HCT116 (cell line): Measurements from ENCODE around the gene DAZAP1. TPM values are rescaled to one million over a fixed set of nuclear protein-coding genes. Genes with fewer than 3 reads are reported as not detected.

ENCODE experiments used
- ATAC-seq: fragments of 200-7000 bp; cut with Tn5 transposase; 2 replicates; pipeline ENCODE4 v1.9.1; 2020; ENCODE audit warnings: mild to moderate bottlenecking, moderate library complexity
- BruUV-seq: library from RNA; stranded (reverse); fragments of 400-500 nt; replicated peaks from 2 replicates; lab custom pipeline; 2021; lab: Mats Ljungman, UMichigan
- CTCF ChIA-PET: fragments of 300-600 bp; sonication (Branson Sonifier 250); formaldehyde crosslinking; loops from one replicate; lab custom pipeline; 2021; ENCODE audit warnings: antibody characterized with exemption; lab: Charles Lee
- POLR2A ChIA-PET: fragments of 300-600, 350-600 bp; sonication (Branson Sonifier 250); formaldehyde crosslinking; loops from one replicate; lab custom pipeline; 2021; ENCODE audit warnings: antibody characterized with exemption; lab: Charles Lee
- RAD21 ChIA-PET, 2 experiments: fragments of 300-600 bp; sonication (Branson Sonifier 250); formaldehyde crosslinking; loops; one replicate each; lab custom pipeline; 2023; ENCODE audit warnings: low total read pairs in 2 of 2; ENCODE audit not compliant: uncharacterized antibody in 2 of 2, unreplicated experiment in 2 of 2, low non-redundant PET in 1 of 2; lab: Charles Lee
- DNase-seq: peaks from one replicate; pipeline ENCODE4 v3.0.0-alpha.2; 2010; ENCODE audit warnings: low read depth, low spot score
- H2AFZ ChIP-seq: fragments of 200-600 bp; shearing (Covaris generic), sonication (generic); 2 replicates; pipeline ENCODE4 v1.6.1; 2017; ENCODE audit warnings: low read depth, mixed run types, mixed read lengths, antibody characterized with exemption, low read length; ENCODE audit not compliant: poor library complexity, severe bottlenecking
- H3K27ac ChIP-seq: 2 replicates; pipeline ENCODE4 v1.5.1; 2012; ENCODE audit warnings: low read depth, low read length
- H3K27me3 ChIP-seq: fragments of 200-600 bp; sonication (generic); 2 replicates; pipeline ENCODE4 v1.6.1; 2016; ENCODE audit warnings: mixed run types, low read length, mixed read lengths; ENCODE audit not compliant: insufficient read depth
- H3K36me3 ChIP-seq, 2 experiments: fragments of 200-500 bp in 1 of 2; fragments of 200-600 bp in 1 of 2; sonication (Bioruptor generic) in 1 of 2; sonication (generic) in 1 of 2; 2 replicates each; pipeline versions ENCODE4 v1.5.1 to v1.6.1; 2014 to 2016; ENCODE audit warnings: low read length in 2 of 2, inconsistent platforms in 1 of 2, mixed read lengths in 1 of 2, mixed run types in 1 of 2; ENCODE audit not compliant: insufficient read depth in 2 of 2, control insufficient read depth in 1 of 2
- H3K4me1 ChIP-seq, 2 experiments: fragments of 200-600 bp in 1 of 2; sonication (generic) in 1 of 2; 2 replicates each; pipeline versions ENCODE4 v1.5.1 to v1.6.1; 2012 to 2017; ENCODE audit warnings: low read length in 2 of 2, inconsistent platforms in 1 of 2, mild to moderate bottlenecking in 1 of 2, mixed read lengths in 1 of 2, mixed run types in 1 of 2, moderate library complexity in 1 of 2; ENCODE audit not compliant: insufficient read depth in 2 of 2, control insufficient read depth in 1 of 2
- H3K4me2 ChIP-seq: fragments of 200-600 bp; sonication (generic); 2 replicates; pipeline ENCODE4 v1.6.1; 2017; ENCODE audit warnings: mixed run types, low read length, mixed read lengths
- H3K4me3 ChIP-seq, 2 experiments: fragments of 200-600 bp in 1 of 2; sonication (generic) in 1 of 2; replicated peaks in 1 of 2; 2 replicates each; pipeline ENCODE4 v1.5.1; 2011 to 2016; ENCODE audit warnings: low read length in 2 of 2, control low read depth in 1 of 2, low read depth in 1 of 2, mild to moderate bottlenecking in 1 of 2, mixed read lengths in 1 of 2, mixed run types in 1 of 2
- H3K79me2 ChIP-seq: fragments of 200-600 bp; sonication (generic); 2 replicates; pipeline ENCODE4 v1.6.1; 2017; ENCODE audit warnings: mild to moderate bottlenecking, mixed run types, low read length, moderate library complexity, mixed read lengths; ENCODE audit not compliant: insufficient read depth
- H3K9ac ChIP-seq: fragments of 200-600 bp; sonication (generic); 2 replicates; pipeline ENCODE4 v1.6.1; 2016; ENCODE audit warnings: low read length, mixed read lengths
- H3K9me2 ChIP-seq: fragments of 200-600 bp; sonication (generic), shearing (Covaris generic); 2 replicates; pipeline ENCODE4 v1.6.1; 2017; ENCODE audit warnings: mixed run types, mild to moderate bottlenecking, moderate library complexity; ENCODE audit not compliant: insufficient read depth
- H3K9me3 ChIP-seq, 2 experiments: fragments of 200-500 bp in 1 of 2; fragments of 200-600 bp in 1 of 2; sonication (Bioruptor generic) in 1 of 2; sonication (generic) in 1 of 2; 2 replicates each; pipeline ENCODE4 v1.6.1; 2014 to 2017; ENCODE audit warnings: low read length in 2 of 2, mixed read lengths in 2 of 2, inconsistent platforms in 1 of 2, low read depth in 1 of 2, mild to moderate bottlenecking in 1 of 2, mixed run types in 1 of 2, moderate library complexity in 1 of 2; ENCODE audit not compliant: control insufficient read depth in 1 of 2, insufficient read depth in 1 of 2
- H4K20me1 ChIP-seq: fragments of 200-600 bp; sonication (generic), shearing (Covaris generic); 2 replicates; pipeline ENCODE4 v1.6.1; 2017; ENCODE audit warnings: mixed run types, mild to moderate bottlenecking, moderate library complexity; ENCODE audit not compliant: insufficient read depth
- CBX3 ChIP-seq: IDR thresholded peaks from 2 replicates; pipeline ENCODE4 v1.6.1; 2012; ENCODE audit warnings: low read depth
- CTCF ChIP-seq, 3 experiments: fragments of 200-600 bp in 1 of 3; sonication (generic) in 1 of 3; IDR thresholded peaks in 2 of 3; conservative IDR thresholded peaks in 1 of 3; 2 replicates each; pipeline ENCODE4 v1.5.1; 2012 to 2017; ENCODE audit warnings: low read depth in 2 of 3, low read length in 2 of 3, antibody characterized with exemption in 1 of 3, borderline replicate concordance in 1 of 3, control low read depth in 1 of 3, mild to moderate bottlenecking in 1 of 3, mixed read lengths in 1 of 3, mixed run types in 1 of 3, moderate library complexity in 1 of 3; ENCODE audit not compliant: insufficient read depth in 1 of 3
- EGR1 ChIP-seq: IDR thresholded peaks from 2 replicates; pipeline ENCODE4 v1.6.1; 2012; ENCODE audit warnings: low read depth
- ELF1 ChIP-seq: IDR thresholded peaks from 2 replicates; pipeline ENCODE4 v1.6.1; 2012; ENCODE audit warnings: low read depth, borderline replicate concordance
- EZH2 ChIP-seq: fragments of 200-600 bp; sonication (generic); IDR thresholded peaks from 2 replicates; pipeline ENCODE4 v1.6.1; 2017; ENCODE audit warnings: antibody characterized with exemption, mixed run types
- FOSL1 ChIP-seq: IDR thresholded peaks from 2 replicates; pipeline ENCODE4 v1.6.1; 2012; ENCODE audit warnings: low read depth
- MAX ChIP-seq: IDR thresholded peaks from 2 replicates; pipeline ENCODE4 v1.6.1; 2012
- POLR2AphosphoS5 ChIP-seq: IDR thresholded peaks from 2 replicates; pipeline ENCODE4 v1.6.1; 2011; ENCODE audit warnings: mild to moderate bottlenecking, low read depth, low read length, moderate library complexity
- RAD21 ChIP-seq: IDR thresholded peaks from 2 replicates; pipeline ENCODE4 v1.6.1; 2012; ENCODE audit warnings: low read depth, mild to moderate bottlenecking
- SIN3A ChIP-seq: IDR thresholded peaks from 2 replicates; pipeline ENCODE4 v1.6.1; 2012; ENCODE audit warnings: low read depth
- SP1 ChIP-seq: IDR thresholded peaks from 2 replicates; pipeline ENCODE4 v1.6.1; 2012; ENCODE audit warnings: low read depth
- SRF ChIP-seq: IDR thresholded peaks from 2 replicates; pipeline ENCODE4 v1.6.1; 2012; ENCODE audit warnings: low read depth
- TCF7L2 ChIP-seq: IDR thresholded peaks from 2 replicates; pipeline ENCODE4 v1.7.0; 2011; ENCODE audit warnings: borderline replicate concordance, inconsistent platforms; ENCODE audit not compliant: insufficient read depth, insufficient read length; ENCODE audit errors: extremely low read depth
- intact Hi-C: fragments of 100-400 bp; cut with micrococcal nuclease; formaldehyde crosslinking; loops from 2 replicates; pipeline ENCODE4 v1.10.0; 2022
- total RNA-seq: library from RNA; stranded (reverse); gene quantifications from one replicate; pipeline ENCODE4 v1.2.1, GENCODE V29; 2021; ENCODE audit not compliant: unreplicated experiment

DAZAP1 gene
- total RNA-seq, 1 experiment from 2014 or later = 191 TPM

- H3K4me3 ChIP-seq = no peak overlapping the region
- CTCF ChIA-PET = no interaction called here
- no peaks in the 10 kb centered on the region for H3K9me2 ChIP-seq
- no peak overlapping the region for H3K4me2 ChIP-seq
- TF ChIP-seq MAX = no peak
- no peak for TF ChIP-seq SP1
- no peak for TF ChIP-seq CBX3
- TF ChIP-seq EZH2 = no peak
- no peak for TF ChIP-seq TCF7L2
- no peak for TF ChIP-seq ELF1
- no peak for TF ChIP-seq POLR2AphosphoS5
- no peak for TF ChIP-seq EGR1
- no peak for TF ChIP-seq SIN3A
- TF ChIP-seq CTCF (IDR thresholded peaks at IDR 0.05 in 2 of 3, conservative IDR thresholded peaks at IDR 0.05 in 1 of 3; ENCODE audit: borderline replicate concordance in 1 of 3, insufficient read depth in 1 of 3, low read depth in 2 of 3, low read length in 2 of 3) = no peak
- no peak for TF ChIP-seq RAD21
- no peak for TF ChIP-seq FOSL1
- no peak for TF ChIP-seq SRF
- TF ChIP-seq, all 23 proteins: peak for 0
- Histone ChIP-seq H3K9me3 (no peaks in the 10 kb centered on the region), H3K79me2 (no peaks in the 10 kb centered on the region), H4K20me1 (no peaks in the 10 kb centered on the region), H3K9ac (no peak overlapping the region), H3K36me3 (peaks cover 2 to 11% of the 10 kb centered on the region in 2 experiments; a peak in 3 of 4 replicates), H2AFZ (no peak overlapping the region), H3K27me3 (no peaks in the 10 kb centered on the region), H3K4me1 (peaks cover 2 to 18% of the 10 kb centered on the region in 2 experiments; a peak in 2 of 4 replicates), H3K27ac (no peak overlapping the region)
- intact Hi-C loops = no loop called here
- BruUV-seq = no TSS peak
- ATAC-seq (no peak), DNase-seq (no peak)
- RAD21 ChIA-PET = interaction anchor here in 1 of 2 experiments (0.7 kb wide), 1 partner anchor 114 kb away, joined by 3 read pairs; no protein-coding TSS in a partner anchor
- POLR2A ChIA-PET = no interaction called here
Measured at GRCh38 chr19:1393841-1394240, 13.5 kb upstream of the DAZAP1 start.
